Esophagus muscularis mucosa (tissue), 4 donors: ENCODE measurements around the gene CGB7. TPM values are rescaled to one million over a fixed set of nuclear protein-coding genes. Genes with fewer than 3 reads are reported as not detected.
"Not testable (repeated sequence)": the region's sequence is repeated elsewhere in the genome, so short reads cannot be mapped to it uniquely, and the experiment has no call there.

Experiments
- DNase-seq: peaks from one replicate; pipeline ENCODE4 v3.0.0-alpha.2; 2017; ENCODE audit errors: extremely low spot score
- H3K27ac ChIP-seq, 4 donors: fragments of 200-600 bp; sonication (generic); replicated peaks in 1 of 4; 1 replicate in 3 of 4; 2 replicates in 1 of 4; pipeline ENCODE4 v1.5.1; 2016 to 2019; ENCODE audit warnings: mild to moderate bottlenecking in 1 of 4
- H3K27me3 ChIP-seq, 4 donors: fragments of 200-600 bp; sonication (generic); one replicate each; pipeline versions ENCODE4 v1.5.1 to v1.6.0; 2016 to 2019
- H3K36me3 ChIP-seq, 4 donors: fragments of 200-600 bp; sonication (generic); one replicate each; pipeline ENCODE4 v1.5.1; 2016 to 2019
- H3K4me1 ChIP-seq, 4 donors: fragments of 200-600 bp; sonication (generic); one replicate each; pipeline ENCODE4 v1.5.1; 2016 to 2019
- H3K4me3 ChIP-seq, 4 donors: fragments of 200-600 bp; sonication (generic); 1 replicate in 2 of 4; 2 replicates in 2 of 4; pipeline ENCODE4 v1.5.1; 2016 to 2019; ENCODE audit warnings: mild to moderate bottlenecking in 4 of 4, moderate library complexity in 1 of 4
- H3K9me3 ChIP-seq, 4 donors: fragments of 200-600 bp; sonication (generic); 1 replicate in 3 of 4; 2 replicates in 1 of 4; pipeline ENCODE4 v1.5.1; 2016 to 2019
- EP300 ChIP-seq: sonication (generic); formaldehyde crosslinking; IDR thresholded peaks from one replicate; pipeline ENCODE4 v1.6.1; 2017; ENCODE audit warnings: antibody characterized with exemption
- POLR2A ChIP-seq: fragments of 450-650 bp; IDR thresholded peaks from one replicate; pipeline ENCODE4 v1.6.1; 2017; ENCODE audit warnings: antibody characterized with exemption, moderate library complexity, mild to moderate bottlenecking, low read depth
- POLR2AphosphoS5 ChIP-seq, 2 donors: sonication (generic); formaldehyde crosslinking; IDR thresholded peaks; one replicate each; pipeline ENCODE4 v1.6.1; 2017; ENCODE audit warnings: antibody characterized with exemption in 2 of 2
- WGBS: methylation state at CpG from one replicate; pipeline ENCODE4 v1.1.5; 2018; 5-methylcytosine and 5-hydroxymethylcytosine counted together
- intact Hi-C: fragments of 100-400 bp; cut with DNase I; formaldehyde crosslinking; loops from one replicate; pipeline ENCODE4 v1.15.1; 2023
- total RNA-seq, 4 donors: library from RNA; depleted of rRNA; stranded (reverse); fragments of >200 nt; gene quantifications; one replicate each; pipeline versions ENCODE4 v1.1.0 to v1.2.1, GENCODE V29; 2016
- TF ChIP-seq, protein P1 (sequence below), 3 experiments: fragments of 200-600 bp in 2 of 3; fragments of 450-650 bp in 1 of 3; sonication (generic) in 2 of 3; IDR thresholded peaks; one replicate each; pipeline ENCODE4 v1.5.1; 2017 to 2019; ENCODE audit warnings: antibody characterized with exemption in 3 of 3, mild to moderate bottlenecking in 2 of 3, moderate library complexity in 1 of 3

Gene CGB7
- total RNA-seq, 4 donors from 2014 or later = not detected

DNA sequence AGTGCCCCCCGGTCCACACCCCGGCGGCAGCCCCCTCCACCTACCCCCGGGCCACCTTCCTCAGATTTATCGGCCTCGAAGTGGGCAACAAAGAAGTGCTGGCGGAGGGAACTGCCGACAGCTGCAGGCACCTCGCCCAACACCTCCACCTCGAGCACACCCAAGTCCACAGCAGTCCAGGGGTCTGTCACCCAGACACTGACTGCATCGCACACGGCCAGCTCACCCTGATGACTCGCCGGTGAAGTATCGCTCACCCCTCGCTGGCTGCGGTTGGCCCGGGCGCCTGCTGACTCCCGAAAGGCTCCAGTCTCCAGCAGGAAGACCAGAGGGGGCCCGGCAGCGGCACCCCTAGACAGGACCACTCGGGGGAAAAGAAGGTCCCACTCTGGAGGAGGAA, 31.9 kb downstream of the CGB7 start:
- intact Hi-C loops, H3K27ac ChIP-seq, H3K36me3 ChIP-seq, DNase-seq, H3K9me3 ChIP-seq, H3K4me1 ChIP-seq, H3K4me3 ChIP-seq, H3K27me3 ChIP-seq: not testable (repeated sequence)
- 81% methylated on average over 23 of the region's 23 CpGs for WGBS

DNA sequence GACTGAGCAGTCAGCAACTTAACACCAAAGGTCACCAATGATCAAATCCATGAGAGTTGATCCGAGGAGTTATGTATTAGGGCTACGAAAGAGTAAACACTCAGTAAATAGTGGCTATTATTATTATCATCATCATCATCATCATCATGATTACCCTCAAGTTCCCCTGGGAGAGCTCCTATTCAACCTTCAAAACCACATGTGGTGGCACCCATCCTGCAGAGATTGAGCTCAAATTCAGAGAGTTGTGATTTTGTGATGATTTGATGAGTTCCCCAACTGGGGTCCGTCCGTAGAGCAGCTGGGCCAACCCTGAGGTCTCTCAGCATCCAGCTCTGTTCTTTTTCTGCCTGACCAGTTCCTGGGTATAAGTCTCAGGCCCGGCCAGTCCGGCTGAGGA, 32.5 kb downstream of the CGB7 start:
- intact Hi-C loops = not testable (repeated sequence)
- WGBS = 92% methylated on average over 2 of the region's 6 CpGs

GRCh38 chr19:49024233-49024632, 33.3 kb downstream of the CGB7 start, which contains the start of gene CGB3:
Gene CGB3, minus strand, starts transcription at chr19:49024333. Its CDS starts 362 bp downstream, at chr19:49023971.
- intact Hi-C loops = not testable (repeated sequence)
- WGBS = 76% methylated on average over 12 of the region's 15 CpGs

More for the DNA sequence above, 32.5 kb downstream of the CGB7 start:
- not testable (repeated sequence) for H3K4me3 ChIP-seq, H3K4me1 ChIP-seq, H3K9me3 ChIP-seq, H3K36me3 ChIP-seq, H3K27ac ChIP-seq, DNase-seq
- peaks cover 0 to 10% (median 4%) of the 10 kb centered on the region in 4 donors for H3K27me3 ChIP-seq

GRCh38 chr19:49022116-49022515, 35.4 kb downstream of the CGB7 start:
- WGBS = 93% methylated on average over 9 of the region's 9 CpGs
- intact Hi-C loops = no loop called here
- DNase-seq = no peak
- Histone ChIP-seq H3K4me1 (peaks cover 19 to 28% (median 26%) of the 10 kb centered on the region in 4 donors), H3K36me3 (no peaks in the 10 kb centered on the region), H3K4me3 (no peak overlapping the region), H3K27me3 (peaks cover 0 to 37% (median 14%) of the 10 kb centered on the region in 4 donors), H3K27ac (no peak overlapping the region), H3K9me3 (no peaks in the 10 kb centered on the region)
- TF ChIP-seq POLR2AphosphoS5 (IDR thresholded peaks at IDR 0.05) (no peak), EP300 (no peak), POLR2A (no peak)
- TF ChIP-seq, protein P1, sequence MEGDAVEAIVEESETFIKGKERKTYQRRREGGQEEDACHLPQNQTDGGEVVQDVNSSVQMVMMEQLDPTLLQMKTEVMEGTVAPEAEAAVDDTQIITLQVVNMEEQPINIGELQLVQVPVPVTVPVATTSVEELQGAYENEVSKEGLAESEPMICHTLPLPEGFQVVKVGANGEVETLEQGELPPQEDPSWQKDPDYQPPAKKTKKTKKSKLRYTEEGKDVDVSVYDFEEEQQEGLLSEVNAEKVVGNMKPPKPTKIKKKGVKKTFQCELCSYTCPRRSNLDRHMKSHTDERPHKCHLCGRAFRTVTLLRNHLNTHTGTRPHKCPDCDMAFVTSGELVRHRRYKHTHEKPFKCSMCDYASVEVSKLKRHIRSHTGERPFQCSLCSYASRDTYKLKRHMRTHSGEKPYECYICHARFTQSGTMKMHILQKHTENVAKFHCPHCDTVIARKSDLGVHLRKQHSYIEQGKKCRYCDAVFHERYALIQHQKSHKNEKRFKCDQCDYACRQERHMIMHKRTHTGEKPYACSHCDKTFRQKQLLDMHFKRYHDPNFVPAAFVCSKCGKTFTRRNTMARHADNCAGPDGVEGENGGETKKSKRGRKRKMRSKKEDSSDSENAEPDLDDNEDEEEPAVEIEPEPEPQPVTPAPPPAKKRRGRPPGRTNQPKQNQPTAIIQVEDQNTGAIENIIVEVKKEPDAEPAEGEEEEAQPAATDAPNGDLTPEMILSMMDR (IDR thresholded peaks at IDR 0.05) = no peak

More at GRCh38 chr19:49024233-49024632, 33.3 kb downstream of the CGB7 start, which contains the start of gene CGB3:
- not testable (repeated sequence) for H3K4me3 ChIP-seq, DNase-seq, H3K36me3 ChIP-seq, H3K9me3 ChIP-seq, H3K27ac ChIP-seq, H3K4me1 ChIP-seq
- peaks cover 0 to 19% (median 11%) of the 10 kb centered on the region in 4 donors for H3K27me3 ChIP-seq

GRCh38 chr19:49020931-49021895, 36.3 kb downstream of the CGB7 start:
- WGBS = 46% methylated on average over 16 of the region's 16 CpGs
- H3K9me3 ChIP-seq = no peaks in the 10 kb centered on the region
- TF ChIP-seq POLR2A = no peak
- TF ChIP-seq POLR2AphosphoS5 (IDR thresholded peaks at IDR 0.05) = no peak
- TF ChIP-seq, protein P1 (IDR thresholded peaks at IDR 0.05) = no peak
- no peak for TF ChIP-seq EP300
- peaks cover 0 to 41% (median 14%) of the 10 kb centered on the region in 4 donors for H3K27me3 ChIP-seq
- H3K36me3 ChIP-seq = peaks cover 0 to 4% (median 2%) of the 10 kb centered on the region in 4 donors
- no peak overlapping the region for H3K27ac ChIP-seq
- H3K4me1 ChIP-seq = peaks cover 19 to 30% (median 26%) of the 10 kb centered on the region in 4 donors
- intact Hi-C loops = no loop called here
- H3K4me3 ChIP-seq = no peak overlapping the region
- no peak for DNase-seq

DNA sequence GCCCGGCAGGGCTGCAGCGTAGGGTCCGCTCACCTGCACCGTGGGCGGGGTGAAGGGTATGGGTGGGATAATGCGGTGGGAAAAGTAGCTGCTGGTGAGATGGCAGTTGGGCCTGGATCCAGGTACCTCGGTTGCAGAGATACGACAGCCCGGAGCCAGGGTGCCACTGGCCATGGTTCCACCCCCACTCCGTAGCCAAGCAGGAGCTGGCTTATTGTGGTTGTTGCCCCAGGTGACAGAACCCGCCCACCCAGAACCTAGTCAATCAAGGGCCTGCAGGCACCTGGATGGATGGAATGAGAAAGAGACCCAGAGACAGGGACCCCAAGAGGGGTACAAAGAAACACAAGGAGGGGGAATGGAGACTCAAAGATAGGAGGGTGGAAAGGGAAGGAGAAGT, 37.2 kb downstream of the CGB7 start:
- H3K4me3 ChIP-seq = no peak overlapping the region
- TF ChIP-seq EP300 (no peak), POLR2AphosphoS5 (IDR thresholded peaks at IDR 0.05) (no peak), POLR2A (no peak)
- TF ChIP-seq, protein P1 (IDR thresholded peaks at IDR 0.05) = no peak
- peaks cover 19 to 30% (median 26%) of the 10 kb centered on the region in 4 donors for H3K4me1 ChIP-seq
- peaks cover 0 to 13% (median 10%) of the 10 kb centered on the region in 4 donors for H3K36me3 ChIP-seq
- intact Hi-C loops = no loop called here
- whole genome bisulfite sequencing = 82% methylated on average over 11 of the region's 11 CpGs
- H3K27ac ChIP-seq = no peak overlapping the region
- peaks cover 0 to 41% (median 14%) of the 10 kb centered on the region in 4 donors for H3K27me3 ChIP-seq
- H3K9me3 ChIP-seq = no peaks in the 10 kb centered on the region
- DNase-seq = no peak
